GM12878 (cell line): ENCODE data around the gene SLC34A3. TPM values are rescaled to one million over a fixed set of nuclear protein-coding genes. Genes with fewer than 3 reads are reported as not detected.

Experiments
- polyA plus RNA-seq, 11 experiments: library from polyadenylated mRNA; depleted of rRNA in 4 of 11; unstranded in 6 of 11; stranded (reverse) in 5 of 11; fragments of >200 nt; fragmentation: Nextera tagmentation in 4 of 11; fragmentation: Illumina TruSeq in 1 of 11; extraction: Ambion mirVana in 4 of 11; extraction: Trizol in 1 of 11; gene quantifications; 1 replicate in 1 of 11; 2 replicates in 10 of 11; pipeline versions ENCODE4 v1.2.1 to v1.2.3, GENCODE V29; 2011 to 2016; ENCODE audit warnings: inconsistent platforms in 2 of 11, missing spikeins in 2 of 11, low read depth in 1 of 11
- total RNA-seq, 4 experiments: library from RNA; depleted of rRNA in 3 of 4; stranded (reverse); fragments of >200 nt in 3 of 4; fragmentation: Illumina TruSeq in 1 of 4; extraction: Trizol in 1 of 4; gene quantifications; 2 replicates each; pipeline versions ENCODE4 v1.2.1 to v1.2.3, GENCODE V29; 2013 to 2021

SLC34A3 gene
- total and polyA plus RNA-seq, 10 of the 15 experiments (the other 5 are each of a cell fraction or from before 2014, with no cell fraction given): not detected

Other genes starting within 250 kb of the SLC34A3 start
Only the 7 nearest of the 31 such genes appear.
- 10.8 and 16.3 TPM in 2 replicates for gene NDOR1, start 25.2 kb upstream of the SLC34A3 start, total RNA-seq (2014; rRNA removed)
- 4.6 and 5.9 TPM in 2 replicates for gene NDOR1, start 25.2 kb upstream of the SLC34A3 start, total RNA-seq (2014; rRNA removed; fragmentation: Illumina TruSeq; extraction: Trizol)
- gene NDOR1, start 25.2 kb upstream of the SLC34A3 start, total RNA-seq (2021): 28.2 and 32.9 TPM in 2 replicates
- 1.7 and 5.4 TPM in 2 replicates for gene NDOR1, start 25.2 kb upstream of the SLC34A3 start, polyA plus RNA-seq (2011; rRNA removed)
- 0.86 and 3.4 TPM in 2 replicates for gene NDOR1, start 25.2 kb upstream of the SLC34A3 start, polyA plus RNA-seq (2014; fragmentation: Illumina TruSeq; extraction: Trizol)
- gene NDOR1, start 25.2 kb upstream of the SLC34A3 start, polyA plus RNA-seq (2014; fragmentation: Nextera tagmentation; extraction: Ambion mirVana): under 1 TPM; 0.04 to 0.05 TPM
- 28.1 and 30.2 TPM in 2 replicates for gene NDOR1, start 25.2 kb upstream of the SLC34A3 start, polyA plus RNA-seq (2014; rRNA removed)
- 10 to 100 TPM; 18.0 to 21.7 TPM for gene NDOR1, start 25.2 kb upstream of the SLC34A3 start, polyA plus RNA-seq (2016; fragmentation: Nextera tagmentation; extraction: Ambion mirVana)
- gene RNF208, start 8.7 kb upstream of the SLC34A3 start, total RNA-seq (2014; rRNA removed): 0.73 and 0.87 TPM in 2 replicates
- gene RNF208, start 8.7 kb upstream of the SLC34A3 start, total RNA-seq (2014; rRNA removed; fragmentation: Illumina TruSeq; extraction: Trizol): 0.13 and 0.14 TPM in 2 replicates
- 10.7 and 12.0 TPM in 2 replicates for gene RNF208, start 8.7 kb upstream of the SLC34A3 start, total RNA-seq (2021)
- gene RNF208, start 8.7 kb upstream of the SLC34A3 start, polyA plus RNA-seq (2011; rRNA removed): 0.16 and 0.30 TPM in 2 replicates
- gene RNF208, start 8.7 kb upstream of the SLC34A3 start, polyA plus RNA-seq (2014; fragmentation: Illumina TruSeq; extraction: Trizol): 0.62 TPM in 1 of 2 replicates, not detected in the other
- gene RNF208, start 8.7 kb upstream of the SLC34A3 start, polyA plus RNA-seq (2014; fragmentation: Nextera tagmentation; extraction: Ambion mirVana): under 1 TPM; 0.06 to 0.80 TPM
- gene RNF208, start 8.7 kb upstream of the SLC34A3 start, polyA plus RNA-seq (2014; rRNA removed): 4.6 and 5.4 TPM in 2 replicates
- 1 to 10 TPM; 1.0 to 1.2 TPM for gene RNF208, start 8.7 kb upstream of the SLC34A3 start, polyA plus RNA-seq (2016; fragmentation: Nextera tagmentation; extraction: Ambion mirVana)
- 1.9 and 2.8 TPM in 2 replicates for gene CYSRT1, start 5.7 kb upstream of the SLC34A3 start, total RNA-seq (2014; rRNA removed)
- 0.46 and 0.67 TPM in 2 replicates for gene CYSRT1, start 5.7 kb upstream of the SLC34A3 start, total RNA-seq (2014; rRNA removed; fragmentation: Illumina TruSeq; extraction: Trizol)
- gene CYSRT1, start 5.7 kb upstream of the SLC34A3 start, total RNA-seq (2021): 0.97 and 1.6 TPM in 2 replicates
- 0.58 and 0.73 TPM in 2 replicates for gene CYSRT1, start 5.7 kb upstream of the SLC34A3 start, polyA plus RNA-seq (2011; rRNA removed)
- gene CYSRT1, start 5.7 kb upstream of the SLC34A3 start, polyA plus RNA-seq (2014; fragmentation: Illumina TruSeq; extraction: Trizol): 0.34 TPM in 1 of 2 replicates, not detected in the other
- under 1 TPM in 1 of 2 experiments, not detected in 1; 0.24 TPM for gene CYSRT1, start 5.7 kb upstream of the SLC34A3 start, polyA plus RNA-seq (2014; fragmentation: Nextera tagmentation; extraction: Ambion mirVana)
- 2.8 and 3.1 TPM in 2 replicates for gene CYSRT1, start 5.7 kb upstream of the SLC34A3 start, polyA plus RNA-seq (2014; rRNA removed)
- 1 to 10 TPM; 3.0 to 3.6 TPM for gene CYSRT1, start 5.7 kb upstream of the SLC34A3 start, polyA plus RNA-seq (2016; fragmentation: Nextera tagmentation; extraction: Ambion mirVana)
- gene RNF224, start 3.4 kb upstream of the SLC34A3 start, total RNA-seq (2014; rRNA removed): not detected in 2 replicates
- not detected in 2 replicates for gene RNF224, start 3.4 kb upstream of the SLC34A3 start, total RNA-seq (2014; rRNA removed; fragmentation: Illumina TruSeq; extraction: Trizol)
- not detected in 2 replicates for gene RNF224, start 3.4 kb upstream of the SLC34A3 start, total RNA-seq (2021)
- gene RNF224, start 3.4 kb upstream of the SLC34A3 start, polyA plus RNA-seq (2011; rRNA removed): not detected in 2 replicates
- gene RNF224, start 3.4 kb upstream of the SLC34A3 start, polyA plus RNA-seq (2014; fragmentation: Illumina TruSeq; extraction: Trizol): not detected in 2 replicates
- gene RNF224, start 3.4 kb upstream of the SLC34A3 start, polyA plus RNA-seq (2014; fragmentation: Nextera tagmentation; extraction: Ambion mirVana): not detected
- gene RNF224, start 3.4 kb upstream of the SLC34A3 start, polyA plus RNA-seq (2014; rRNA removed): not detected in 2 replicates
- not detected for gene RNF224, start 3.4 kb upstream of the SLC34A3 start, polyA plus RNA-seq (2016; fragmentation: Nextera tagmentation; extraction: Ambion mirVana)
- 203 and 255 TPM in 2 replicates for gene TUBB4B, start 10.4 kb downstream of the SLC34A3 start, total RNA-seq (2014; rRNA removed)
- 168 and 187 TPM in 2 replicates for gene TUBB4B, start 10.4 kb downstream of the SLC34A3 start, total RNA-seq (2014; rRNA removed; fragmentation: Illumina TruSeq; extraction: Trizol)
- 348 and 365 TPM in 2 replicates for gene TUBB4B, start 10.4 kb downstream of the SLC34A3 start, total RNA-seq (2021)
- gene TUBB4B, start 10.4 kb downstream of the SLC34A3 start, polyA plus RNA-seq (2011; rRNA removed): 65.9 and 204 TPM in 2 replicates
- 122 and 254 TPM in 2 replicates for gene TUBB4B, start 10.4 kb downstream of the SLC34A3 start, polyA plus RNA-seq (2014; fragmentation: Illumina TruSeq; extraction: Trizol)
- 10 to 100 TPM; 23.0 to 63.2 TPM for gene TUBB4B, start 10.4 kb downstream of the SLC34A3 start, polyA plus RNA-seq (2014; fragmentation: Nextera tagmentation; extraction: Ambion mirVana)
- gene TUBB4B, start 10.4 kb downstream of the SLC34A3 start, polyA plus RNA-seq (2014; rRNA removed): 403 and 485 TPM in 2 replicates
- gene TUBB4B, start 10.4 kb downstream of the SLC34A3 start, polyA plus RNA-seq (2016; fragmentation: Nextera tagmentation; extraction: Ambion mirVana): 100 to 1,000 TPM; 521 to 532 TPM
- gene STPG3, start 20.4 kb downstream of the SLC34A3 start, total RNA-seq (2014; rRNA removed): not detected in 2 replicates
- not detected in 2 replicates for gene STPG3, start 20.4 kb downstream of the SLC34A3 start, total RNA-seq (2014; rRNA removed; fragmentation: Illumina TruSeq; extraction: Trizol)
- gene STPG3, start 20.4 kb downstream of the SLC34A3 start, total RNA-seq (2021): not detected in 2 replicates
- not detected in 2 replicates for gene STPG3, start 20.4 kb downstream of the SLC34A3 start, polyA plus RNA-seq (2011; rRNA removed)
- not detected in 2 replicates for gene STPG3, start 20.4 kb downstream of the SLC34A3 start, polyA plus RNA-seq (2014; fragmentation: Illumina TruSeq; extraction: Trizol)
- not detected for gene STPG3, start 20.4 kb downstream of the SLC34A3 start, polyA plus RNA-seq (2014; fragmentation: Nextera tagmentation; extraction: Ambion mirVana)
- gene STPG3, start 20.4 kb downstream of the SLC34A3 start, polyA plus RNA-seq (2014; rRNA removed): not detected in 2 replicates
- gene STPG3, start 20.4 kb downstream of the SLC34A3 start, polyA plus RNA-seq (2016; fragmentation: Nextera tagmentation; extraction: Ambion mirVana): not detected
- gene NELFB, start 24.4 kb downstream of the SLC34A3 start, total RNA-seq (2014; rRNA removed): 34.0 and 39.3 TPM in 2 replicates
- 14.6 and 16.1 TPM in 2 replicates for gene NELFB, start 24.4 kb downstream of the SLC34A3 start, total RNA-seq (2014; rRNA removed; fragmentation: Illumina TruSeq; extraction: Trizol)
- gene NELFB, start 24.4 kb downstream of the SLC34A3 start, total RNA-seq (2021): 61.2 and 63.4 TPM in 2 replicates
- gene NELFB, start 24.4 kb downstream of the SLC34A3 start, polyA plus RNA-seq (2011; rRNA removed): 11.9 and 22.6 TPM in 2 replicates
- gene NELFB, start 24.4 kb downstream of the SLC34A3 start, polyA plus RNA-seq (2014; fragmentation: Illumina TruSeq; extraction: Trizol): 5.0 and 18.2 TPM in 2 replicates
- under 1 TPM; 0.19 to 0.68 TPM for gene NELFB, start 24.4 kb downstream of the SLC34A3 start, polyA plus RNA-seq (2014; fragmentation: Nextera tagmentation; extraction: Ambion mirVana)
- 41.1 and 45.3 TPM in 2 replicates for gene NELFB, start 24.4 kb downstream of the SLC34A3 start, polyA plus RNA-seq (2014; rRNA removed)
- 10 to 100 TPM; 40.3 to 42.4 TPM for gene NELFB, start 24.4 kb downstream of the SLC34A3 start, polyA plus RNA-seq (2016; fragmentation: Nextera tagmentation; extraction: Ambion mirVana)